HT1080 (cell line): ENCODE results near the gene MAGI2. TPM values are rescaled to one million over a fixed set of nuclear protein-coding genes. Genes with fewer than 3 reads are reported as not detected.

Experiments used
- DNase-seq: peaks from one replicate; pipeline ENCODE4 v3.0.0-alpha.2; 2015; ENCODE audit warnings: low read depth
- total RNA-seq: library from RNA; depleted of rRNA; stranded (reverse); fragments of >200 nt; shearing (Covaris generic); gene quantifications from 2 replicates; pipeline ENCODE4 v1.2.3, GENCODE V29; 2014

The MAGI2 gene
- total RNA-seq, 1 experiment from 2014 or later = 0.39 TPM

- DNase-seq = no peak
These were observed 1386.9 kb downstream of the MAGI2 start for GRCh38 chr7:78066599-78066998.

- DNase-seq = no peak
These were observed 1389.7 kb downstream of the MAGI2 start for GRCh38 chr7:78063758-78064157.

- no peak for DNase-seq
These were observed 1391.3 kb downstream of the MAGI2 start for GRCh38 chr7:78062214-78062613.

- DNase-seq = no peak
These were observed 1395.9 kb downstream of the MAGI2 start for GRCh38 chr7:78057571-78057970.

- DNase-seq = no peak
These were observed 1397.9 kb downstream of the MAGI2 start for GRCh38 chr7:78055599-78055998.

GRCh38 chr7:78055001-78055573, 1398.4 kb downstream of the MAGI2 start:
- no peak for DNase-seq

GRCh38 chr7:78052112-78052511, 1401.4 kb downstream of the MAGI2 start:
- DNase-seq = no peak

- no peak for DNase-seq
These were observed 1405.7 kb downstream of the MAGI2 start for GRCh38 chr7:78047800-78048199.

- DNase-seq = no peak
These were observed 1410.3 kb downstream of the MAGI2 start for GRCh38 chr7:78043159-78043558.

- no peak for DNase-seq
These were observed 1412.0 kb downstream of the MAGI2 start for GRCh38 chr7:78041423-78041822.

- DNase-seq = peak; percentile 32
These were observed 1413.4 kb downstream of the MAGI2 start for GRCh38 chr7:78039790-78040776.

GRCh38 chr7:78038465-78039080, 1414.9 kb downstream of the MAGI2 start:
- no peak for DNase-seq

GRCh38 chr7:78037603-78038002, 1415.9 kb downstream of the MAGI2 start:
- no peak for DNase-seq

- no peak for DNase-seq
These were observed 1420.1 kb downstream of the MAGI2 start for GRCh38 chr7:78033410-78033809.

- DNase-seq = no peak
These were observed 1427.0 kb downstream of the MAGI2 start for GRCh38 chr7:78026492-78026891.

- no peak for DNase-seq
These were observed 1428.9 kb downstream of the MAGI2 start for GRCh38 chr7:78024591-78024990.

- DNase-seq = no peak
These were observed 1430.3 kb downstream of the MAGI2 start for GRCh38 chr7:78023191-78023590.

GRCh38 chr7:78022165-78022564, 1431.3 kb downstream of the MAGI2 start:
- DNase-seq = no peak

GRCh38 chr7:78020874-78021249, 1432.6 kb downstream of the MAGI2 start:
- no peak for DNase-seq

- DNase-seq = peak; percentile 69
These were observed 1433.2 kb downstream of the MAGI2 start for GRCh38 chr7:78020136-78020873.

GRCh38 chr7:78019447-78020135, 1433.9 kb downstream of the MAGI2 start:
- DNase-seq = peak; percentile 75
